Sigmoid colon (tissue), 7 donors: Measurements from ENCODE around the gene SCART1. TPM values are rescaled to one million over a fixed set of nuclear protein-coding genes. Genes with fewer than 3 reads are reported as not detected.

Experiments used
- DNase-seq: peaks from one replicate; pipeline ENCODE4 v3.0.0-alpha.2; 2019
- H3K27ac ChIP-seq, 4 donors: fragments of 200-600 bp; sonication (generic); one replicate each; pipeline ENCODE4 v1.5.1; 2016 to 2019; ENCODE audit warnings: mild to moderate bottlenecking in 1 of 4
- H3K27me3 ChIP-seq, 3 donors: fragments of 200-600 bp; sonication (generic); one replicate each; pipeline ENCODE4 v1.5.1; 2019; ENCODE audit warnings: mild to moderate bottlenecking in 1 of 3
- H3K36me3 ChIP-seq, 4 donors: fragments of 200-600 bp; sonication (generic); one replicate each; pipeline ENCODE4 v1.5.1; 2016 to 2019
- H3K4me1 ChIP-seq, 4 donors: fragments of 200-600 bp; sonication (generic); one replicate each; pipeline ENCODE4 v1.5.1; 2017 to 2019
- H3K4me3 ChIP-seq, 4 donors: fragments of 200-600 bp; sonication (generic); one replicate each; pipeline ENCODE4 v1.5.1; 2017 to 2019; ENCODE audit warnings: mild to moderate bottlenecking in 2 of 4, moderate library complexity in 1 of 4
- H3K9me3 ChIP-seq, 4 donors: fragments of 200-600 bp in 3 of 4; sonication (generic) in 3 of 4; one replicate each; pipeline versions ENCODE4 v1.5.1 to v1.6.1; 2013 to 2019
- CTCF ChIP-seq, 4 experiments: fragments of 450-650 bp in 3 of 4; fragments of 200-600 bp in 1 of 4; IDR thresholded peaks; one replicate each; pipeline ENCODE4 v1.5.1; 2016 to 2019; ENCODE audit warnings: antibody characterized with exemption in 4 of 4, mild to moderate bottlenecking in 3 of 4, moderate library complexity in 2 of 4
- EP300 ChIP-seq, 4 donors: sonication (generic); formaldehyde crosslinking; IDR thresholded peaks; one replicate each; pipeline ENCODE4 v1.6.1; 2017; ENCODE audit warnings: antibody characterized with exemption in 4 of 4
- POLR2A ChIP-seq, 2 donors: fragments of 450-650 bp; IDR thresholded peaks; one replicate each; pipeline ENCODE4 v1.6.1; 2016; ENCODE audit warnings: antibody characterized with exemption in 2 of 2, mild to moderate bottlenecking in 2 of 2, moderate library complexity in 2 of 2
- POLR2AphosphoS5 ChIP-seq, 4 donors: sonication (generic); formaldehyde crosslinking; IDR thresholded peaks; one replicate each; pipeline ENCODE4 v1.6.1; 2017; ENCODE audit warnings: antibody characterized with exemption in 4 of 4
- WGBS, 2 donors: extraction: QIAGEN DNeasy Blood & Tissue Kit; methylation state at CpG; one replicate each; pipeline ENCODE4 v1.1.7; 2013; 5-methylcytosine and 5-hydroxymethylcytosine counted together
- intact Hi-C: fragments of 100-400 bp; cut with DNase I; formaldehyde crosslinking; loops from one replicate; pipeline ENCODE4 v1.15.1; 2023
- polyA plus RNA-seq, 3 donors: library from polyadenylated mRNA; stranded (reverse); fragments of 200-250 nt; gene quantifications; one replicate each; pipeline ENCODE4 v1.2.3, GENCODE V29; 2013
- total RNA-seq, 4 donors: library from RNA; depleted of rRNA; stranded (reverse); fragments of >200 nt; gene quantifications; one replicate each; pipeline ENCODE4 v1.1.0, GENCODE V29; 2016
- donor health status: healthy with polysubstance abuse.
- donor health status: Bipolar disorder and iron deficiency.
- donor health status: healthy.

Gene SCART1
- total and polyA plus RNA-seq, 7 donors = 0.99 to 4.7 (median 2.9) TPM; not detected in 2

- WGBS, 2 donors = 41 to 58% methylated on average over 4 of the region's 4 CpGs
- no peaks in the 10 kb centered on the region for H3K4me1 ChIP-seq
- no peak for TF ChIP-seq EP300 (IDR thresholded peaks at IDR 0.05)
- TF ChIP-seq CTCF (IDR thresholded peaks at IDR 0.05) = no peak
- no peak for TF ChIP-seq POLR2A (IDR thresholded peaks at IDR 0.05)
- TF ChIP-seq POLR2AphosphoS5 (IDR thresholded peaks at IDR 0.05) = no peak
- DNase-seq = no peak
- H3K27me3 ChIP-seq = no peaks in the 10 kb centered on the region
- H3K9me3 ChIP-seq = peaks cover 0 to 15% (median 8%) of the 10 kb centered on the region in 4 donors
- H3K36me3 ChIP-seq = no peaks in the 10 kb centered on the region
- H3K4me3 ChIP-seq = no peak overlapping the region
- no peak overlapping the region for H3K27ac ChIP-seq
- intact Hi-C loops = no loop called here
These were observed 2.4 kb upstream of the SCART1 start for GRCh38 chr10:133451346-133451745.

- intact Hi-C loops = no loop called here
- TF ChIP-seq CTCF (IDR thresholded peaks at IDR 0.05) (no peak), POLR2A (IDR thresholded peaks at IDR 0.05) (no peak), EP300 (IDR thresholded peaks at IDR 0.05) (no peak), POLR2AphosphoS5 (IDR thresholded peaks at IDR 0.05) (no peak)
- no peaks in the 10 kb centered on the region for H3K36me3 ChIP-seq
- H3K9me3 ChIP-seq = peaks cover 0 to 9% (median 4%) of the 10 kb centered on the region in 4 donors
- no peaks in the 10 kb centered on the region for H3K27me3 ChIP-seq
- DNase-seq = no peak
- WGBS, 2 donors = 81 to 83% methylated on average over 4 of the region's 4 CpGs
- H3K4me1 ChIP-seq = no peaks in the 10 kb centered on the region
- no peak overlapping the region for H3K4me3 ChIP-seq
- no peak overlapping the region for H3K27ac ChIP-seq
These were observed 1.3 kb upstream of the SCART1 start for GRCh38 chr10:133452453-133452852.

DNA sequence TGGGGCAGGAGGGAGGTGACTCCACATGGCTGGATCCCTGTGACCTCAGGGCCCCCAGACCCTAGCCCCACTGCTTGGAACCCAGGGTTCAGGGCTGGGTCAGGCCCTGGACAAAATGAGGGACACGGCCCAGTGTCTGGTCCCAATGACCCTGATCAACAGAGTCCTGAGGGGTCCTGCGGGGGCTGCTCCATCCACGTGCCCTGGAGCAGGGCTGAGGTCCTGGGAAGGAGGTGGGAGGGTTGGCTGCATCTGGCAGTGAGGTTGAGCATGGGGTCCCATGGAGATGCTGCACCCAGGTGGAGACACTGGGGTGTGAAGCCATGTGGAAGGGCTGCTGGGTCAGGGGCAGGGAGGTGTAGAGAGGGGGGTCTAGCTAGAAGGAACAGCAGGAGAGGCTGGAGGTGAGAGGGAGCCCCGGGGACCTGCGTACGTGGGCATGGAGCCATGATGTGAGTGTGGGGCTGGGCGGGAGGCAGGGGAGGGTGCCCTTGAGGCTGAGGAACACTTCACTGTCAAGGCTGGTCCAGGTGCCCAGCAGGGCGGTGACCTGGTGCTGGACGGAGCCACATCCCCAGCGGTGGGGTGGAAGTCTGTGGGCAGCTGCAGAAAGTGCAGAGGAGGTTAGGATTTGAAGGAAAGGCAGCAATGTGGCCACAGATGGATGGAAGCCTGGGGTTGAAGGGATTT, 604 bp downstream of the SCART1 start:
- TF ChIP-seq POLR2A (IDR thresholded peaks at IDR 0.05) = no peak
- TF ChIP-seq CTCF (IDR thresholded peaks at IDR 0.05) = no peak
- TF ChIP-seq EP300 (IDR thresholded peaks at IDR 0.05) = no peak
- no peak for TF ChIP-seq POLR2AphosphoS5 (IDR thresholded peaks at IDR 0.05)
- Histone ChIP-seq H3K9me3 (no peaks in the 10 kb centered on the region), H3K27me3 (no peaks in the 10 kb centered on the region), H3K4me1 (no peaks in the 10 kb centered on the region), H3K4me3 (no peak overlapping the region), H3K36me3 (no peaks in the 10 kb centered on the region), H3K27ac (no peak overlapping the region)
- intact Hi-C loops = no loop called here
- DNase-seq = no peak
- WGBS, 2 donors = 81 to 89% methylated on average over 10 of the region's 10 CpGs

DNA sequence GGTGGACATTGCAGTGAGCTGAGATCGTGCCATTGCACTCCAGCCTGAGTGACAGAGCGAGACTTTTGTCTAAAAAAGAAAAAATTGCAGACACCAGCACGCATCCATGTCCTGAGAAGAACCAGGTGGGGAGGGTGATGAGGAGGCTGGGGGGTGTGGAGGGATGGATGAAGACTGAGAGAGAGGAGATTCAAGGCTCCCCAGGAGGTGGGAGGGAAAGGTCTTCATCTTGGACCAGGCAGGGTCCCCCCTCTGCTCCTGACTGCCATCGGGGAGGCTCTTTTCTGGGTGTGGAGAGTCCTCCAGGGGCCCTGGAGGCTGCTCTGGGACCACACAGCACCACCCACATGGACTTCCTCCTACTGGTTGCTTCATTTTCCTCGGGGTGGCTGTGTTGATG, 1.5 kb downstream of the SCART1 start:
- H3K4me1 ChIP-seq = no peaks in the 10 kb centered on the region
- intact Hi-C loops = no loop called here
- WGBS, 2 donors = 72 to 73% methylated on average over 5 of the region's 5 CpGs
- H3K4me3 ChIP-seq = no peak overlapping the region
- DNase-seq = no peak
- H3K27me3 ChIP-seq = no peaks in the 10 kb centered on the region
- H3K27ac ChIP-seq = no peak overlapping the region
- no peaks in the 10 kb centered on the region for H3K36me3 ChIP-seq
- TF ChIP-seq EP300 (IDR thresholded peaks at IDR 0.05) = no peak
- no peak for TF ChIP-seq CTCF (IDR thresholded peaks at IDR 0.05)
- TF ChIP-seq POLR2A (IDR thresholded peaks at IDR 0.05) = no peak
- TF ChIP-seq POLR2AphosphoS5 (IDR thresholded peaks at IDR 0.05) = no peak
- H3K9me3 ChIP-seq = no peaks in the 10 kb centered on the region

- Histone ChIP-seq H3K27ac (no peak overlapping the region), H3K9me3 (no peaks in the 10 kb centered on the region), H3K36me3 (no peaks in the 10 kb centered on the region), H3K4me1 (no peaks in the 10 kb centered on the region), H3K4me3 (no peak overlapping the region), H3K27me3 (no peaks in the 10 kb centered on the region)
- DNase-seq = no peak
- TF ChIP-seq EP300 (IDR thresholded peaks at IDR 0.05) (no peak), POLR2AphosphoS5 (IDR thresholded peaks at IDR 0.05) (no peak), CTCF (IDR thresholded peaks at IDR 0.05) (no peak), POLR2A (IDR thresholded peaks at IDR 0.05) (no peak)
- WGBS, 2 donors = 81 to 86% methylated on average over 7 of the region's 7 CpGs
- intact Hi-C loops = no loop called here
These were observed 1.9 kb downstream of the SCART1 start for GRCh38 chr10:133455611-133456031.
